ENCODE measurements around the gene KBTBD4. TPM values are rescaled to one million over a fixed set of nuclear protein-coding genes. Genes with fewer than 3 reads are reported as not detected.

KBTBD4 gene
- total and polyA plus RNA-seq, 2 donors (not counting 1 experiment from before 2014, with no cell fraction given) = 19.9 to 20.0 TPM

DNA sequence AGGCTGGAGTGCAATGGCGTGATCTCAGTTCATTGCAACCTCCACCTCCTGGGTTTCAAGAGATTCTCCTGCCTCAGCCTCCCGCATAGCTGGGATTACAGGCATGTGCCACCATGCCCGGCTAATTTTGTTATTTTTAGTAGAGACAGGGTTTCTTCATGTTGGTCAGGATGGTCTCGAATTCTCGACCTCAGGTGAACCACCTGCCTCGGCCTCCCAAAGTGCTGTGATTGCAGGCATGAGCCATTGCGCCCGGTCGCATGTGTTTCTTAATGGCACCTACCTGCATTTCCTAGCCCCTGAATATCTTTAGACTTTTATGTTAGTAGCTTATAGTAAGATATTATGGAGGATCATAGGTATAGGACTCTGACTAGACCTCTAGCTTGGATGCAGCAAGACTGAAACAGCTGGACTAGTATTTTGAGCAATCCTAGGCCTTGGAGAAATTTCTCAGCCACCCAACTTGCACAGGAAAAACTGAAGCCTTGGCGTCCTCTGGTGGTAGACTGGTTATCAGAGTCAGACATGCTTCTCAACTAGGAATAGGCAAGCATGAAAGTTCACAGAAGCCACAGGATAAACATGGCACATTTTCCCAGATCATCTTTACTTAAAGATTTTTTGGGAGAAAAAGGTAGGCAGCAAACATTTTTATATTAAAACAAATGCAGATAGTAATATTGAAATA, 38.1 kb upstream of the KBTBD4 start:
- DNase-seq (ENCODE audit: low read depth in 2 of 2) = peak; percentile 65 to 90
- H3K4me2 ChIP-seq (ENCODE audit: extremely low read depth, insufficient read depth, low read length) = peak overlapping the region; percentile 61

DNA sequence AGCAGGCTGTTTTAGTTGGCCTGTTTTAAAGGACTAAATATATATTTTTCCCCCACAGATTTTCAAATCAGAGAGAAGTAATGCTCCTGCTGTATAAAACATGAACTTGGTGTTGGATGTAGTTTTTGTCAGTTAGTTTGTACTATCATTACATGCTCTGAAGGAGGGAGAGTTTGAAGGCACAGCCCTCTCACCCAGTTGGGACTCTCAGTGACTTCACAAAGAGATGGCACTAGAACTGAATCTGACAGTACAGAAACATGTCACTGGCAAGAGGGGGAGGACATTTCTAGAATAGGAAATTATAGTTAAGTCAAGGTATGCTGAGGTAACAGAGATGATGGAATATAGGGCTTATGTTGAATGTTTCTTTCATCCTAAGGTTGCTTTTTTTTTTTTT, 36.5 kb upstream of the KBTBD4 start:
- Histone ChIP-seq H3K27ac (ENCODE audit: insufficient read depth, low read length) (no peak overlapping the region), H3K9ac (ENCODE audit: insufficient read depth, low read length) (no peak overlapping the region), H3K9me3 (ENCODE audit: control insufficient read depth, insufficient read depth, low read depth, low read length) (no peaks in the 10 kb centered on the region), H3K27me3 (ENCODE audit: control insufficient read depth, insufficient read depth, low read length) (no peaks in the 10 kb centered on the region), H3K4me3 (replicated peaks in 1 of 4; ENCODE audit: control extremely low read depth in 1 of 4, insufficient read depth in 1 of 4, low read depth in 3 of 4, low read length in 4 of 4) (no peak overlapping the region), H3K4me2 (ENCODE audit: extremely low read depth, insufficient read depth, low read length) (no peak overlapping the region), H3K79me2 (ENCODE audit: control insufficient read depth, insufficient read depth, low read length) (no peaks in the 10 kb centered on the region), H3K4me1 (ENCODE audit: control insufficient read depth, extremely low read depth, insufficient read depth, low read length) (peaks cover 11% of the 10 kb centered on the region), H3K36me3 (ENCODE audit: control insufficient read depth, insufficient read depth, low read length) (peaks cover under 1% of the 10 kb centered on the region), H2AFZ (ENCODE audit: low read length) (no peak overlapping the region), H4K20me1 (ENCODE audit: control insufficient read depth, extremely low read depth, insufficient read depth, low read length) (no peaks in the 10 kb centered on the region)
- DNase-seq (ENCODE audit: low read depth in 2 of 2) = no peak
- TF ChIP-seq CTCF (conservative IDR thresholded peaks at IDR 0.05 in 1 of 2, IDR thresholded peaks at IDR 0.05 in 1 of 2; ENCODE audit: low read depth in 1 of 2, low read length in 2 of 2) (no peak), EZH2 (IDR thresholded peaks at IDR 0.05; ENCODE audit: low read length, missing control alignments) (no peak)

More for the DNA sequence above, 38.1 kb upstream of the KBTBD4 start:
- no peak overlapping the region for H2AFZ ChIP-seq (ENCODE audit: low read length)
- no peaks in the 10 kb centered on the region for H3K27me3 ChIP-seq (ENCODE audit: control insufficient read depth, insufficient read depth, low read length)
- no peaks in the 10 kb centered on the region for H3K79me2 ChIP-seq (ENCODE audit: control insufficient read depth, insufficient read depth, low read length)
- H3K27ac ChIP-seq (ENCODE audit: insufficient read depth, low read length) = peak overlapping the region; percentile 11
- peaks cover 11% of the 10 kb centered on the region for H3K4me1 ChIP-seq (ENCODE audit: control insufficient read depth, extremely low read depth, insufficient read depth, low read length)
- no peak overlapping the region for H3K4me3 ChIP-seq (replicated peaks in 1 of 4; ENCODE audit: control extremely low read depth in 1 of 4, insufficient read depth in 1 of 4, low read depth in 3 of 4, low read length in 4 of 4)
- no peak overlapping the region for H3K9ac ChIP-seq (ENCODE audit: insufficient read depth, low read length)
- peak; percentile 99 to 100 for TF ChIP-seq CTCF (conservative IDR thresholded peaks at IDR 0.05 in 1 of 2, IDR thresholded peaks at IDR 0.05 in 1 of 2; ENCODE audit: low read depth in 1 of 2, low read length in 2 of 2)
- no peak for TF ChIP-seq EZH2 (IDR thresholded peaks at IDR 0.05; ENCODE audit: low read length, missing control alignments)
- H3K36me3 ChIP-seq (ENCODE audit: control insufficient read depth, insufficient read depth, low read length) = peaks cover 6% of the 10 kb centered on the region
- H4K20me1 ChIP-seq (ENCODE audit: control insufficient read depth, extremely low read depth, insufficient read depth, low read length) = no peaks in the 10 kb centered on the region
- H3K9me3 ChIP-seq (ENCODE audit: control insufficient read depth, insufficient read depth, low read depth, low read length) = no peaks in the 10 kb centered on the region

- Histone ChIP-seq H3K9ac (ENCODE audit: insufficient read depth, low read length) (no peak overlapping the region), H4K20me1 (ENCODE audit: control insufficient read depth, extremely low read depth, insufficient read depth, low read length) (no peaks in the 10 kb centered on the region), H3K4me1 (ENCODE audit: control insufficient read depth, extremely low read depth, insufficient read depth, low read length) (peaks cover 13% of the 10 kb centered on the region), H3K27ac (ENCODE audit: insufficient read depth, low read length) (no peak overlapping the region), H3K79me2 (ENCODE audit: control insufficient read depth, insufficient read depth, low read length) (no peaks in the 10 kb centered on the region), H3K4me2 (ENCODE audit: extremely low read depth, insufficient read depth, low read length) (no peak overlapping the region), H2AFZ (ENCODE audit: low read length) (no peak overlapping the region), H3K9me3 (ENCODE audit: control insufficient read depth, insufficient read depth, low read depth, low read length) (no peaks in the 10 kb centered on the region), H3K27me3 (ENCODE audit: control insufficient read depth, insufficient read depth, low read length) (no peaks in the 10 kb centered on the region), H3K4me3 (replicated peaks in 1 of 4; ENCODE audit: control extremely low read depth in 1 of 4, insufficient read depth in 1 of 4, low read depth in 3 of 4, low read length in 4 of 4) (no peak overlapping the region), H3K36me3 (ENCODE audit: control insufficient read depth, insufficient read depth, low read length) (no peaks in the 10 kb centered on the region)
- no peak for DNase-seq (ENCODE audit: low read depth in 2 of 2)
- no peak for TF ChIP-seq EZH2 (IDR thresholded peaks at IDR 0.05; ENCODE audit: low read length, missing control alignments)
- TF ChIP-seq CTCF (conservative IDR thresholded peaks at IDR 0.05 in 1 of 2, IDR thresholded peaks at IDR 0.05 in 1 of 2; ENCODE audit: low read depth in 1 of 2, low read length in 2 of 2) = no peak
These were observed 32.6 kb upstream of the KBTBD4 start for GRCh38 chr11:47611348-47611794.

Data from fibroblast of lung (primary cell).